Thymus (tissue), 11 donors: ENCODE data around the gene NRG4. TPM values are rescaled to one million over a fixed set of nuclear protein-coding genes. Genes with fewer than 3 reads are reported as not detected.

Experiments
- DNase-seq, 9 donors: peaks; one replicate each; pipeline ENCODE4 v3.0.0-alpha.2; 2013; ENCODE audit warnings: low spot score in 9 of 9, low read depth in 6 of 9, missing footprints in 1 of 9
- H3K27ac ChIP-seq, 2 donors: one replicate each; pipeline ENCODE4 v1.5.1; 2013; ENCODE audit warnings: control low read depth in 1 of 2, low read depth in 1 of 2, low read length in 1 of 2, mild to moderate bottlenecking in 1 of 2, moderate library complexity in 1 of 2
- H3K27me3 ChIP-seq, 2 donors: one replicate each; pipeline ENCODE4 v1.5.1; 2013; ENCODE audit warnings: low read length in 1 of 2; ENCODE audit not compliant: control insufficient read depth in 2 of 2, insufficient read depth in 1 of 2
- H3K36me3 ChIP-seq, 2 donors: one replicate each; pipeline ENCODE4 v1.5.1; 2013; ENCODE audit warnings: low read length in 1 of 2, mild to moderate bottlenecking in 1 of 2, moderate library complexity in 1 of 2; ENCODE audit not compliant: control insufficient read depth in 2 of 2, insufficient read depth in 2 of 2
- H3K4me1 ChIP-seq, 2 donors: one replicate each; pipeline ENCODE4 v1.5.1; 2013; ENCODE audit warnings: low read length in 2 of 2; ENCODE audit not compliant: control insufficient read depth in 2 of 2, insufficient read depth in 2 of 2
- H3K4me3 ChIP-seq, 2 donors: one replicate each; pipeline ENCODE4 v1.5.1; 2013; ENCODE audit warnings: low read length in 2 of 2, control low read depth in 1 of 2, mild to moderate bottlenecking in 1 of 2
- H3K9me3 ChIP-seq, 2 donors: one replicate each; pipeline ENCODE4 v1.5.1; 2013; ENCODE audit warnings: low read length in 1 of 2, mild to moderate bottlenecking in 1 of 2; ENCODE audit not compliant: control insufficient read depth in 2 of 2, insufficient read depth in 1 of 2
- WGBS: extraction: QIAGEN DNeasy Blood & Tissue Kit; methylation state at CpG from one replicate; pipeline ENCODE4 v1.1.7; 2013; 5-methylcytosine and 5-hydroxymethylcytosine counted together
- polyA plus RNA-seq: library from polyadenylated mRNA; stranded (reverse); fragments of 200-250 nt; gene quantifications from one replicate; pipeline ENCODE4 v1.2.3, GENCODE V29; 2013
- total RNA-seq: library from RNA; stranded (reverse); fragments of 120-200 nt; gene quantifications from one replicate; pipeline ENCODE4 v1.2.4, GENCODE V29; 2013
- donor health status: healthy.

Gene NRG4
- total and polyA plus RNA-seq, 2 donors: 0.09 to 0.41 TPM

GRCh38 chr15:75903331-75904239 lies 108.6 kb downstream of the NRG4 start, which contains the start of gene FBXO22:
TSS of gene FBXO22 (plus strand) at chr15:75903878. CDS start at chr15:75903964, 86 bp downstream.
- peak; percentile 39 to 87 (median 69) for DNase-seq
- no peaks in the 10 kb centered on the region for H3K27me3 ChIP-seq
- peak within 1 kb of the TSS; percentile 79 to 96 for H3K4me3 ChIP-seq
- 4% methylated on average over 63 of the region's 63 CpGs for WGBS
- peak within 1 kb of the TSS; percentile 44 to 77 for H3K27ac ChIP-seq
- H3K4me1 ChIP-seq: peaks cover 10% of the 10 kb centered on the region in 2 donors
- no peaks in the 10 kb centered on the region for H3K9me3 ChIP-seq
- H3K36me3 ChIP-seq: peaks cover 3 to 7% of the 10 kb centered on the region in 2 donors

DNA sequence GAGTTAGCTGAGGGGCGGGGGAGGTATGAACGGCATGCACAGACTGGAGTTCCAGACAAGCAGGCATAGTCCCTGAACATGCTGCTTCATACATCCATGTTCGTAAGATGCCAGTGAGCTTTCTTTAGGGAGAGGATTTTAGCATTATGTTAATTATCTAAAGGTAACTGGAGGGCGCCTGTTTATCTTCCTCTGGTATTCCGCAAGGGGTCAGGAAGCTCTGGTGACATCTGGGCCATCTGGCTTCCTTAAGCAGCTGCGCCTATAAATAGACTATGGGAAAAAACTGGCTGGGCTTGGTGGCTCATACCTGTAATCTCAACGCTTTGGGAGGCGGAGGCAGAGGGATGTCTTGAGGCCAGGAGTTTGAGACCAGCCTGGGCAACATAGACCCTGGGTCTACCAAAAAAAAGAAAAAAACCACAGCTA lies 110.1 kb downstream of the NRG4 start:
- Histone ChIP-seq H3K4me1 (peaks cover 10% of the 10 kb centered on the region in 2 donors), H3K9me3 (no peaks in the 10 kb centered on the region), H3K27me3 (no peaks in the 10 kb centered on the region), H3K4me3 (no peak overlapping the region), H3K36me3 (peaks cover 3 to 11% of the 10 kb centered on the region in 2 donors), H3K27ac (no peak overlapping the region)
- DNase-seq: no peak
- WGBS: 55% methylated on average over 8 of the region's 8 CpGs

DNA sequence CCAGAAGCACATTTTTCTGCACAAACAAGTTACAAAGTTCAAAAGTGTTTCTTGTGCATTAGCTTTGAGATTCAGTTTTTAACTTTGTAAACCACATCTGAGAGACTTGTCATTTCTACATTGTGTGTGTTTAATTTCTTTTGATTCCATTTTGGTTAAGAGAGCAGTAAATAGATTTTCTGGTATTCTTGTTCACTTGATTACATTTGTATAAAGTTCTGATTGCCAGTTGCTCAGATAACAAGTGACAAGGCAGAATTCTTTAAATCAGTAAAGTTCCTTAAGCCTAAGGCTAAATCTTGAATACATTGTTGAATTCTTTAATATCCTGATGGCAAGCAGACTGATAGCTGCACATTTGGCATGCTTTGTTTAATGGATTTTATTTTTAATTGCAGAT lies 111.6 kb downstream of the NRG4 start:
- H3K9me3 ChIP-seq: no peaks in the 10 kb centered on the region
- H3K36me3 ChIP-seq: peaks cover 3 to 12% of the 10 kb centered on the region in 2 donors
- H3K27ac ChIP-seq: no peak overlapping the region
- H3K27me3 ChIP-seq: no peaks in the 10 kb centered on the region
- H3K4me1 ChIP-seq: peaks cover 10% of the 10 kb centered on the region in 2 donors
- no peak overlapping the region for H3K4me3 ChIP-seq
- peak in 1 of 9 donors; percentile 15 for DNase-seq

GRCh38 chr15:75895731-75896130 lies 116.5 kb downstream of the NRG4 start:
- WGBS: 97% methylated on average over 2 of the region's 2 CpGs
- Histone ChIP-seq H3K27ac (no peak overlapping the region), H3K4me1 (no peaks in the 10 kb centered on the region), H3K9me3 (no peaks in the 10 kb centered on the region), H3K4me3 (no peak overlapping the region), H3K27me3 (no peaks in the 10 kb centered on the region), H3K36me3 (peaks cover 7 to 21% of the 10 kb centered on the region in 2 donors)
- DNase-seq: no peak

GRCh38 chr15:75891895-75892294 lies 120.3 kb downstream of the NRG4 start:
- Histone ChIP-seq H3K9me3 (no peaks in the 10 kb centered on the region), H3K4me3 (no peak overlapping the region), H3K4me1 (no peaks in the 10 kb centered on the region), H3K27me3 (no peaks in the 10 kb centered on the region), H3K36me3 (peaks cover 7 to 17% of the 10 kb centered on the region in 2 donors), H3K27ac (no peak overlapping the region)
- no peak for DNase-seq

Other genes starting within 250 kb of the NRG4 start
- gene UBE2Q2, start 169.0 kb downstream of the NRG4 start, total RNA-seq: 24.2 TPM
- 56.5 TPM for gene UBE2Q2, start 169.0 kb downstream of the NRG4 start, polyA plus RNA-seq
- gene FBXO22, start 108.5 kb downstream of the NRG4 start, total RNA-seq: 23.3 TPM
- gene FBXO22, start 108.5 kb downstream of the NRG4 start, polyA plus RNA-seq: 14.0 TPM
- 1.2 TPM for gene TMEM266, start 47.6 kb upstream of the NRG4 start, total RNA-seq
- 1.2 TPM for gene TMEM266, start 47.6 kb upstream of the NRG4 start, polyA plus RNA-seq